ENCODE data around the gene PRPS1. TPM values are rescaled to one million over a fixed set of nuclear protein-coding genes. Genes with fewer than 3 reads are reported as not detected.

Gene PRPS1
- total RNA-seq, 1 experiment from 2014 or later: 69.7 TPM

DNA sequence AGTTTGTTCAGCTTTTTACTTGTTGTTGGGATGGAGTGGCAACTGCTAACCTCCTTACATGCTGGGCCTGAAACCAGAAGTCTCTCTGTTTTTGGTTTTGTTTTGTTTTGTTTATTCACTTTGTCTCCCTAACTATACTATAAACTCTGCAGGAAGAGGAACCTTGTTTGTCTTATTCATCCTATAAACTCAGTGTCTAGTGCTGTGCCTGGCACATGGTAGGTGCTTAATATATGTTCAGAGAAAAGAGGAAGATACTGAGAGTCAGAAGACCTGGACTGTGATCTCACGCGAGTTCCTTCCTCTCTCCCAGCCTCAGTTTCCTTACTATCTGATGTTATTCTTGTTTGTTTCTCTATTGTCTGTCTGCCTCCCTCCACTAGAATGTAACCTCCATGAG is 71.3 kb downstream of the PRPS1 start:
- H3K4me1 ChIP-seq: peaks cover 17% of the 10 kb centered on the region
- no peaks in the 10 kb centered on the region for H3K9me3 ChIP-seq (replicated peaks)
- H3K36me3 ChIP-seq: no peaks in the 10 kb centered on the region
- no peak overlapping the region for H3K4me3 ChIP-seq
- no peak overlapping the region for H3K27ac ChIP-seq
- DNase-seq: no peak
- H3K27me3 ChIP-seq: no peaks in the 10 kb centered on the region

DNA sequence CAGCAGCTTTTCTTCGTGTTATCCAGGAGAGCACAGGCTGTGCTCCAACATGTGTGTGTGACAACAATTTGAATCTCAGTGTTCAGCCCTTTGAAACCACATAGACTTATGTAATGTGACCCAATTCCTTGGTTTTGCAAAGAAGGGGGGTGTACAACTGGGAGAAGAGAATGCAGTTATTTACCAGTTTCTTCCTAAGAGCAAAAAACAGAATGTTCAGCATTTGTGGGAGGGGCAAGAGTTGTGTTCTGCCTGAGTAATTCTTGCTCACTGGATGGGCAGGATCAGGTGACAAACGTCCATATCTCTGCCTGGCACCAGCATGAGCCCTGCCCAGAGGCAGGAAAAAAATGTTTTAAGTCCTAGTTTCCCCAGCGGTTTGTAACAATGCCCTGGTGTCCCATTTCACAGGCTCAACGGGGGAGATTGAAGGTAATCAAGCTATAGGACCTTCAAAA is 72.0 kb downstream of the PRPS1 start:
- peak; percentile 48 to 74 for DNase-seq
- Histone ChIP-seq H3K4me1 (peaks cover 17% of the 10 kb centered on the region), H3K4me3 (no peak overlapping the region), H3K27ac (peak overlapping the region; percentile 83), H3K9me3 (replicated peaks) (no peaks in the 10 kb centered on the region), H3K36me3 (no peaks in the 10 kb centered on the region), H3K27me3 (no peaks in the 10 kb centered on the region)

Other genes with a start within 250 kb of the PRPS1 start
- gene FRMPD3, start 178.9 kb upstream of the PRPS1 start, total RNA-seq (2014; rRNA removed; shearing (Covaris generic)): 0.04 TPM in 1 of 2 replicates, not detected in the other
- 27.0 and 29.0 TPM in 2 replicates for gene TSC22D3, start 147.3 kb downstream of the PRPS1 start, total RNA-seq (2014; rRNA removed; shearing (Covaris generic))
- gene NCBP2L, start 149.2 kb downstream of the PRPS1 start, total RNA-seq (2014; rRNA removed; shearing (Covaris generic)): not detected in 2 replicates
- gene MID2, start 197.4 kb downstream of the PRPS1 start, total RNA-seq (2014; rRNA removed; shearing (Covaris generic)): 2.0 and 3.9 TPM in 2 replicates